ENCODE data around the gene STK25.
"Not testable (repeated sequence)": the region's sequence is repeated elsewhere in the genome, so short reads cannot be mapped to it uniquely, and the experiment has no call there.

The STK25 gene

DNA sequence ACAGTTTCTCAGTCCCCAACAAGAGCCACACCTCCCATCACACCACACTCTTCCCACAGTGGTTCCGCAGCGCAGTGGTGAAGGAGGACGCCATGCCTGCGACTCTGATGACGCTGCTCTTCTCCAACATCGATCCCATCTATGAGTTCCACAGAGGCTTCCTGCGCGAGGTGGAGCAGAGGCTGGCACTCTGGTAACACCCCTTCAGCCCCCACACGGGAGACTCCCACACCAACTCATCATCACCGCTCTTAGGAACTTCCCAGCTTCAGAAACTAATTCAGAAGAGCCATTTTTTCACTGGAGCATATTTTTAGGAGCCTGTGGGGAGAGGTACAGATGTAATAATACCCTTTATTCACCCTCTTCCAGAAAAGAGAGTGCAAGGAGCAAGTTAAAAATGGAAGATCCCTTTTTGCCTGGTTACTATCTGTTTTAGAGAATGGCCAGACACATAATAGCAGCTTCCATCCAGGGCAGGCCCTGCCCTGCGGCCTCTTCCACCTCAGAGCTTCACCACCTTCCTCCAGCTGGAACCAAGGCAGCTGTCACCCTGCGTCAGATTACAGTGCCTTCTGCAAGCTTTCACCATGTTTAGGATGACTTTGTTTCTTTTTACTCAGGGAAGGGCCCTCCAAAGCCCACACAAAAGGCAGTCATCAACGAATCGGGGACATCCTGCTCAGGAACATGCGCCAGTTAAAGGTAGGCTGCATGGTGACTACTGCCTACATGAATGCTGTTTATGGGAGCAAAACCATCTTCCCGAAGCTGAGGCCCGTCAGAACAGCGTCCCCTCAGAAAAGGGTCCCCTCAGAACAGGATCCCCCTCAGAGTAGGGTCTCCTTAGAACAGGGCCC is 44.9 kb downstream of the STK25 start:
- no peak for DNase-seq (ENCODE audit: low read depth in 2 of 2)

DNA sequence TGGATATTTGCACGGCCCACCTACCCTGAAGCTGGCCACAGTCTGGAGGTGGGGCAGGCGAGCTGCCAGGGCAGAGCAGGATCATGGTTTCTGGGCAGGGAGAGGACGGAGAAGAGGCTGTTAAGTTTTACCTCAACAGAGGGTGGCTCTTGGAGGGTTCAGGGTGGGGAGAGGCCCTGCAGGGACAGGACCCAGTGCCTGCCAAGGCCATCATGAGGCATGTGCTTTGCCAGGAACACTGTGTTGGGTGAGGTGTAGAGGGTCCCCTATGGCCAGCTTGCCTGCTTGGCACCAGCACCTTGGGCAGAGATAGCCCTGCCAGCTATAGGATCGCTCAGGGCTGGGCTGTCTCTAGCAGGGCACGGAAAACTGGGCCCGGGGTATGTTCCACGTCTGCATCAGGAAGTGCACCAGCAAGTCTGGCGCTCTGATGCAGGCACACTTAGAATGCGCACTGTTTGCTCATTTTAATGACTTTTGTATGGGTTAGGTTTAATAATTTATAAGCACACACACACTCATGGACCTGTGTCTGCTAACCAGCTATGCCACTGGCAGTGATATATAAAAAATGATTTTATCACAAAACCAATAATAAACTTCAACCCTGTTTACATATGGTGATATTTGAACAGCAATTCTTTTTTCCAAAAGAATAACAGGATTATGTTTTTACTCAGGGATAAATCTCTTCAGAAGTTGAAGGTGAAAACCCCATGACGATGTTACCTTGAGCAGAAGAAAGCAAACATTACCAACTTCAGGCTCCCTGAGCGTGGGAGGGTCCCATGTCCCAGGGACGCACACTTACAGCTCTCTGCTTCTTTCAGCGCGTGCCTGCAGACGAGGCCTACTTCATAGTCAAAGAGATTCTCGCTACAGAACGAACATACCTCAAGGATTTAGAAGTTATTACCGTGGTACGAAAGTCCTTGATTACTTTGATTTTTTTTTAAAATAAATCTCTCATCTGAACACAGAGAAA is 46.4 kb downstream of the STK25 start:
- DNase-seq (ENCODE audit: low read depth in 2 of 2), result no peak

DNA sequence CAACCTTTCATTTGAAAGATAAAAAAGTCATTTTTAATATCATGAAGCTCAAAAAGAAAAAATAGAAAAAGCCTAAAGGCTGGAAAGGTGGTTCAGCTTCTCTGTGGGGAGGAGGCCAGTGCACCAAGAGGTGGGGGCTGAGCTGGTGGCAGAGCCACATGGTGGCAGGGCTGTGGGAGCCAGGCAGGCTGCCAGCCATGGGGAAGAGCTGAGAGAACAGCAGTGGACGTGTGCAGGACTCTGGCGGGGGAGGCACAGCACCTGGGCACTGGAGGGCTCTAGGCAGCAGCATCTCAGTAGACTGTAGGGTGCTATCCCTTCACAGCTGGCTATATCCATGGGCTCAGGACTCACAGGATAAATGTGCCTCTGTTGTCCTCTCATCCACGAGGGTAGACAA is 47.8 kb downstream of the STK25 start:
- no peak for DNase-seq (ENCODE audit: low read depth in 2 of 2)

DNA sequence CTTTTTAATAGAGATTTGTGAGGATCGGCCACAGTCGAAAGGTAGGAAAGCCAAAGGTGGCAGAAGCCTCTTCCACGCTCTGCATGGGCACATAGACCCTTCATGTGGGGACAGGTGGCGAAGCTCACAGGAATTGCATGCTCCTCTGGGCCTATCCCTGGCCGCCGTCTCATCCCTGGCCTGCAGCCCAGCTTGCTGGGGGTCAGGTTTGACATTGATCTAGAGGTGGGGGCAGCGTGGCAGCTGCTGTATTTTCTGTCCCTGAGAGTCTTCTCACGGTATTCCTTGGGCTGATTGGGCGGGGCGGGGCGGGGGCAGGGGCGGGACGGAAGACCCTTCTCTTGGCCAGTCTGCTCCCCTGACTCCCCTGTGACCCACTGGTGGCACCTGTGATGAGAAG is 48.9 kb downstream of the STK25 start:
- DNase-seq (ENCODE audit: low read depth in 2 of 2), result no peak

DNA sequence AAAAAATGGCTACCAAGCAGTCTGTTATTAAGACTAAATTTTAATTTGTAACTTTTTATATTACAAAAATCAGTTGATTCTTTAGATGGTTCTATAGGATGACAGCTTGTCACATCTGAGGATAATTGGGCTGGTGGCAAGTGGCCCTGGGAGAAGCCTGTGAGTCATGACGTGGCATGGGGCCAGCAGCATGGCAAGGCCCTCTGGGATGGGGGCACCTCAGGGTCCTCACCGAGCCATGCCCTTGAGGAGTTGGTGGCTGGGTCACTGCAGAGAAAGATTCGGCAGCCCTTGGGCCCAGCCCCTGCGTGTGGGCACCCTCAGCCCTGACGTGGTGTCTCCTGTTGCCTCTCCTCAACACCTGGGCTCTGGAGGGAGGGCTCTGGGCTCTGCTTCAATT is 49.7 kb downstream of the STK25 start:
- DNase-seq (ENCODE audit: low read depth in 2 of 2), result no peak

DNA sequence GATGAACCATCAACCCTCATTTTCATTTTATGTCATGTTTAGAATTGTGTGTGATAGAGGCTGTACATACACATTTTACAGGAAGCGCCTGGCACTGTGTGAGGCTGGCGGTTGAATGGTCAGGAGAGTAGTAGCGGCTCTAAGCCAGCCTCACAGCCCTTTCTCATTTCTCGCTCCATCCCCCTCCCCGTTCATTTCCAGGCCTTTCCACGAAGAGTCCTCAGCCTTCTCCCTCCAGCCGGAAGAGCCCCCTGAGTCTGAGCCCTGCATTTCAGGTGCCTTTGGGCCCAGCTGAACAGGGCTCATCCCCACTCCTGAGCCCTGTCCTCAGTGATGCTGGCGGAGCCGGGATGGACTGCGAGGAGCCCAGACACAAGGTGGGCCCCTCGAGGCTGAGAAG is 51.8 kb downstream of the STK25 start:
- DNase-seq (ENCODE audit: low read depth in 2 of 2), result no peak

DNA sequence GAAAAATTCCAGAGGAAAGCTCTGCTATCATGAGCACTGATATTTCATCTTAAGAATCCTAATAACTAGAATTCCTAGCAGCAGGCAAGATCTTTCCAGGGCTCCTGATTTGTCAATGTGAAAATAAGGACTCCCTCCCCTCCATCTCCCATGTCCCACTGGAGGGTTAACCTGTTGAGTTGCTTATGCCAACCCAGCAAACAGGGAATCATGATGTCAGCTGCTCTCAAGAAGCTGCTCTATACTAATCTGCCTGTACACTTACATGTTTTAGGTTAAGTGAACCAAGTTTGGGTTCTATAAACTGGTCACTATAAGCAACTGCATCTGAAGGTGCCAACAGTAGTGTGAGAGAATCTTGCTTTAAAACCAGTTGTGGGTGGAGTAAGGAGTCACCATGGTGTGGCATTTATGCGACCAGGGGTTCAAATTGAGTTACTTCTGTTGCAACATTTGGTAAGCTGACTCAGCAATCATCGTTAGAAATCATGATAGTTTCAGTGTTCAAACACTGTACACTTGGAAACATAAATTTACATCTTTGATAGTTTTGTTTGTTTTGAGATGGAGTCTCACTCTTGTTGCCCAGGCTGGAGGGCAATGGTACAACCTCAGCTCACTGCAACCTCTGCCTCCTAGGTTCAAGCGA is 53.4 kb downstream of the STK25 start:
- no peak for DNase-seq (ENCODE audit: low read depth in 2 of 2)

DNA sequence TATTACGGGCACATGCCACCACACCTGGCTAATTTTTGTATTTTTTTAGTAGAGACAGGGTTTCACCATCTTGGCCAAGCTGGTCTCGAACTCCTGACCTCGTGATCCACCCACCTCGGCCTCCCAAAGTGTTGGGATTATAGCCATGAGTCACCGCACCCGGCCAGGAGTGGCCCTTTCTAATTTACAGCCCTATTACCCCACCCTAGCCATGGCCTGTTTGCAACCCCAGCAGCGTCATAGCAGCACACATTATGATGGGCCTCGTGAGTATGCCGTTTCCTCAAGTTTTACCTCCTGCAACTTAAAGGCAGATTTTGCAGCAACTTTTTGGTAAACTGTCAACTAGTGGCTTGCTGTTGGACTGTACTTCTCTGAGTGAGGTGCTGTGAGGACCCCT is 54.5 kb downstream of the STK25 start:
- DNase-seq (ENCODE audit: low read depth in 2 of 2), result not testable (repeated sequence)

DNA sequence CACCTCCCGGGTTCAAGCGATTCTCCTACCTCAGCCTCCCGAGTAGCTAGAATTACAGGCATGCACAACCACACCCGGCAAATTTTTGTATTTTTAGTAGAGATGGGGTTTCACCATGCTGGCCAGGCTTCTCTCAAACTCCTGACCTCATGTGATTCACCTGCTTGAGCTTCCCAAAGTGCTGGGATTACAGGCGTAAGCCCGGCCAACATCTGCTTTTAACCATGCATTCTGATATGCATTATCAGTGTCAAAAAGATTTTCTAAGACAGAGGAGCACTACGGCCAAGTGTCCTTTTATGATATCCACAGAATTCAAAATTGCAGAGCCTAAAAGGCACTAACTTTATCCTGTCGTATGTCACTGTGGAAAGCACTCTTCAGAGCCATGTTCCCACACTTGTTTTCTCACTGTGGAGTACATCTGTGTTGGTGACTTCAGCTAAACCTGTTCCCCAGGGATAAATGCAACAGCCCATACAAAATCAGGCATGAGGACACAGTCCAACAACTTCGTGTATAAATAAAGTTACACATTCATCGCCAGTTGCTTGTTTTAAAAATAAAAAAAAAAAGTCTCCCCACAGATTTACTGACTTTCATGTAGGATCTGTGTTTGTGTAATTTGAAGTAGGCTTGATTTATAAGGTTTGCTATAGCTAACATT is 56.4 kb downstream of the STK25 start:
- DNase-seq (ENCODE audit: low read depth in 2 of 2), result no peak

DNA sequence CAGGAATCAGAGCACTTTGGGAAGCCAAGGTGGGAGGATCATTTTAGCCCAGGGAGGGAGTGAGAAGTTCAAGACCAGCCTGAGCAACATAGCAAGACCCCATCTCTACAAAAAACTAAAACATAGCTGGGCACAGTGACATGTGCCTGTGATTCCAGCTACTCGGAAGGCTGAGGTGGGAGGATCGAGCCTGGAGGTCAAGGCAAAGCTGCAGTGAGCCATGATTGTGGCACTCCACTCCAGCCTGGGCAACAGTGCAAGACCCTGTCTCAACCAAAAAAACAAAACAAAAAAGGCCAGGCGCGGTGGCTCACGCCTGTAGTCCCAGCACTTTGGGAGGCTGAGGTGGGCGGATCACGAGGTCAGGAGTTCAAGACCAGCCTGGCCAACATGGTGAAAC is 58.3 kb downstream of the STK25 start:
- not testable (repeated sequence) for DNase-seq (ENCODE audit: low read depth in 2 of 2)

DNA sequence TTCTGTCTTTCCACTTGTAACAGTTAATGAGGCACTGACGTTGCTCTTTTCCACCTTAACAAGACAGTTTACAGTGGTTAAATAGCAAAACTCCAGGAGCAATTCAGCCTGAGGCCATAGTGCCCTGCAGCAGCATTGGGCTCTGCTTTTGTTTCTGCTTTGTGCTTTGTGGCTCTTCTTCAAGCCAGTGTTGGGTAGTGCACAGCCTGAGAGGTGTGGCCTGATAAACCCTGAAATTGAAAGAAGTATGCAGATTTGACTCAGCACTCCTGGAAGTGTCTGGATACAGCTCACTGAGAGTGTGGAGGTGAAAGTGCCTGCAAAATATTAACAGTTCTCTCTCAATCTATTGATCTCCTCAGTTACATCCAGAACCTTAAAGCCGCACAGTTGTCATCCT is 63.0 kb downstream of the STK25 start:
- DNase-seq (ENCODE audit: low read depth in 2 of 2), result no peak

DNA sequence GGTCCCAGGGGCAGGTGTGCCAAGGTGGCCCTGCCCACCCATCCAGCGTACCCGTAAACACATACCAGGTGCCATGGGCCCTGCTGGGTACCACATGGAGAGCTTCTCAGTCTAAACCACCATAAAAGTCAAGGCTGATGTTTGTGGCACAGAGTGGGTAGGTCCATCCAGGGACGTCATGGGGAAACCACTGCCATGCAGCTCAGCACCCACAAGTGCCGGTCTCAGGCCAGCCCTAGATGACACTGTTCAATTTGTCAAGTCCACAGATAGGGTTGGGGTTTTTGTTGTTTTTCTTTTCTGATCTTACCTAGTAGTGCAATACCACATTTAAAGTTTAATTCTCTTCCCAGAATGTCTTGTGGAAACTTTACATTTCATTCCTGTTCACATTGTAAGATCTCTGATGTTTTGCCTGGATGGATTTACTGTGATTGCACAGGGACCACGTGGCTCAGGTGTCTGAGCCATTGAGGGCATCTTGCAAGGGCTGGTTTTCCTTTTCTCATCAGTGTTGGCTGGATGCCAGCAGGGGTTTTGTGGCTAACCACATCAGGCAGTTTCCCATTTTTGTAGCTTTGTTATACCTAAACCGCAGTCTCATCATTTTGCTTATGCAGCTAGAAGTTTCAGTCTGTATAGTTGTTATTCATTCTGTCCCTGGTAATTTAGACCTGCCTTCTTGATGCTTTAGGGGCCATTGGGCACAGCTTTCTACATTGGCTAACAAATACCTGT is 64.7 kb downstream of the STK25 start:
- DNase-seq (ENCODE audit: low read depth in 2 of 2), result peak; percentile 23 to 24

Measured in fibroblast of skin of left biceps (primary cell).